DMS53 treated with DMSO at 0.1 percent for 48 hours (cell line): ENCODE measurements around the gene NOD2.

Experiments
- DNase-seq: peaks from one replicate; lab custom pipeline; 2025; ENCODE audit not compliant: unreplicated experiment; lab: John Stamatoyannopoulos, UW

Gene NOD2

GRCh38 chr16:50690177-50690576 is 3.2 kb upstream of the NOD2 start:
- DNase-seq = no peak

- no peak for DNase-seq
Measured at GRCh38 chr16:50692644-50692998, 785 bp upstream of the NOD2 start.

- DNase-seq = no peak
Measured at GRCh38 chr16:50694206-50694605, 800 bp downstream of the NOD2 start.

GRCh38 chr16:50695017-50696000 is 1.9 kb downstream of the NOD2 start:
- DNase-seq = no peak

- DNase-seq = no peak
Measured at GRCh38 chr16:50696126-50696525, 2.7 kb downstream of the NOD2 start.

GRCh38 chr16:50696575-50697420 is 3.4 kb downstream of the NOD2 start:
- no peak for DNase-seq

GRCh38 chr16:50697421-50697715 is 4.0 kb downstream of the NOD2 start:
- no peak for DNase-seq

GRCh38 chr16:50697881-50698767 is 4.7 kb downstream of the NOD2 start:
- DNase-seq = peak; percentile 16

GRCh38 chr16:50699326-50700159 is 6.1 kb downstream of the NOD2 start:
- DNase-seq = no peak

- no peak for DNase-seq
Measured at GRCh38 chr16:50702725-50703124, 9.3 kb downstream of the NOD2 start.

GRCh38 chr16:50704245-50704644 is 10.8 kb downstream of the NOD2 start:
- no peak for DNase-seq

GRCh38 chr16:50705436-50706110 is 12.2 kb downstream of the NOD2 start:
- no peak for DNase-seq

- no peak for DNase-seq
Measured at GRCh38 chr16:50706250-50706649, 12.8 kb downstream of the NOD2 start.

- no peak for DNase-seq
Measured at GRCh38 chr16:50708373-50709060, 15.1 kb downstream of the NOD2 start.

- no peak for DNase-seq
Measured at GRCh38 chr16:50709061-50709684, 15.8 kb downstream of the NOD2 start.

GRCh38 chr16:50709980-50710379 is 16.6 kb downstream of the NOD2 start:
- DNase-seq = no peak

GRCh38 chr16:50711040-50711439 is 17.6 kb downstream of the NOD2 start:
- DNase-seq = no peak

- no peak for DNase-seq
Measured at GRCh38 chr16:50711862-50712559, 18.6 kb downstream of the NOD2 start.
